Tibial nerve (tissue), 4 donors: ENCODE data around the gene VAT1L. TPM values are rescaled to one million over a fixed set of nuclear protein-coding genes. Genes with fewer than 3 reads are reported as not detected.

ENCODE experiments used
- DNase-seq, 2 donors: peaks; one replicate each; pipeline ENCODE4 v3.0.0-alpha.2; 2019; ENCODE audit warnings: low spot score in 2 of 2
- H3K27ac ChIP-seq, 4 donors: fragments of 200-600 bp; sonication (generic) in 3 of 4; one replicate each; pipeline ENCODE4 v1.5.1; 2017 to 2019; ENCODE audit warnings: mild to moderate bottlenecking in 1 of 4
- H3K27me3 ChIP-seq, 2 donors: fragments of 200-600 bp; sonication (generic) in 1 of 2; one replicate each; pipeline versions ENCODE4 v1.5.1 to v1.6.0; 2017 to 2019
- H3K36me3 ChIP-seq, 3 donors: fragments of 200-600 bp; sonication (generic); one replicate each; pipeline ENCODE4 v1.5.1; 2018 to 2019
- H3K4me1 ChIP-seq, 4 donors: fragments of 200-600 bp; sonication (generic) in 3 of 4; one replicate each; pipeline ENCODE4 v1.5.1; 2017 to 2019
- H3K4me3 ChIP-seq, 4 donors: fragments of 200-600 bp; sonication (generic) in 3 of 4; one replicate each; pipeline ENCODE4 v1.5.1; 2017 to 2019; ENCODE audit warnings: mild to moderate bottlenecking in 1 of 4, moderate library complexity in 1 of 4
- H3K9me3 ChIP-seq, 4 donors: fragments of 200-600 bp; sonication (generic) in 3 of 4; one replicate each; pipeline ENCODE4 v1.5.1; 2017 to 2019
- EP300 ChIP-seq, 2 donors: sonication (generic); formaldehyde crosslinking; IDR thresholded peaks; one replicate each; pipeline ENCODE4 v1.6.1; 2017; ENCODE audit warnings: antibody characterized with exemption in 2 of 2, mild to moderate bottlenecking in 1 of 2
- POLR2A ChIP-seq, 2 donors: fragments of 450-650 bp; IDR thresholded peaks; one replicate each; pipeline ENCODE4 v1.6.1; 2017; ENCODE audit warnings: antibody characterized with exemption in 2 of 2, mild to moderate bottlenecking in 2 of 2, moderate library complexity in 2 of 2
- WGBS, 2 donors: methylation state at CpG; one replicate each; pipeline ENCODE4 v1.1.5; 2018; 5-methylcytosine and 5-hydroxymethylcytosine counted together
- total RNA-seq, 4 donors: library from RNA; depleted of rRNA; stranded (reverse); fragments of >200 nt; gene quantifications; one replicate each; pipeline ENCODE4 v1.1.0, GENCODE V29; 2016
- TF ChIP-seq, protein P1 (sequence below), 5 experiments: fragments of 200-600 bp in 3 of 5; fragments of 450-650 bp in 2 of 5; sonication (generic) in 3 of 5; IDR thresholded peaks; one replicate each; pipeline ENCODE4 v1.5.1; 2016 to 2019; ENCODE audit warnings: antibody characterized with exemption in 5 of 5, mild to moderate bottlenecking in 3 of 5, moderate library complexity in 2 of 5

Gene VAT1L
- total RNA-seq, 4 donors from 2014 or later, result 7.2 to 21.6 (median 19.5) TPM

DNA sequence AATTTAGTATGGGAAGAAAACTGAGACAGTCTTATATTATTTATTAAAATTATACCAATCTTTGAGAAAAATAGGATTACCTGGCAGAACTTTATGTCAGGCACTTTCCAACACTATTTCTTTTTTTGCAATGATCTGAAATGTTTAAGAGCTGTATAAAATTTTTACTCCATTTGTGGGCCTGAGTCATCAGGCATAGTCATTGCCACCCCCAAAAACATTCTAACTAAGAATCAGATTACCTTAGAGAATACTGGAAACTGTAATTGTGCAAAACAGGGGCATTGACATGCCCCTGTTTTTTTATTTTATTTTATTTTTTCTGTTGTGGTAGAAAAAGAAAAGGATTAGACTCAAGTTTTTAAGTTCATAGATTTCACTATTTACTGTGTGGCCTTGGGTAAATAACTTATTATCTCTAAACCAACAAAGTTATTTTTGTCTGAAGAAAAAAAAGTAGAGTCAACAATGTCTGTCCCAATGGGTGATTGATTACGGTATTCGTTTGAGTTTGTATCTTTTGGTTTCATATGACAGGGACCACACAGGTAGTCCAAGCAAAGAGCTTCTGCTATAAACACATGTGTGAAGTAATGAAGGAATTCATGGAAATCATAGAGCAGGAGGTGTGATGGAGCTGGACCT, 24.6 kb downstream of the VAT1L start:
- no peak overlapping the region for H3K27ac ChIP-seq
- no peaks in the 10 kb centered on the region for H3K36me3 ChIP-seq
- no peak for DNase-seq
- peaks cover 0 to 3% of the 10 kb centered on the region in 2 donors for H3K27me3 ChIP-seq
- no peak overlapping the region for H3K4me3 ChIP-seq
- no peaks in the 10 kb centered on the region for H3K4me1 ChIP-seq
- 67 to 73% methylated on average over 2 of the region's 2 CpGs for WGBS, 2 donors
- H3K9me3 ChIP-seq, result no peaks in the 10 kb centered on the region
- TF ChIP-seq EP300 (IDR thresholded peaks at IDR 0.05), result no peak
- no peak for TF ChIP-seq POLR2A (IDR thresholded peaks at IDR 0.05)
- TF ChIP-seq, protein P1, sequence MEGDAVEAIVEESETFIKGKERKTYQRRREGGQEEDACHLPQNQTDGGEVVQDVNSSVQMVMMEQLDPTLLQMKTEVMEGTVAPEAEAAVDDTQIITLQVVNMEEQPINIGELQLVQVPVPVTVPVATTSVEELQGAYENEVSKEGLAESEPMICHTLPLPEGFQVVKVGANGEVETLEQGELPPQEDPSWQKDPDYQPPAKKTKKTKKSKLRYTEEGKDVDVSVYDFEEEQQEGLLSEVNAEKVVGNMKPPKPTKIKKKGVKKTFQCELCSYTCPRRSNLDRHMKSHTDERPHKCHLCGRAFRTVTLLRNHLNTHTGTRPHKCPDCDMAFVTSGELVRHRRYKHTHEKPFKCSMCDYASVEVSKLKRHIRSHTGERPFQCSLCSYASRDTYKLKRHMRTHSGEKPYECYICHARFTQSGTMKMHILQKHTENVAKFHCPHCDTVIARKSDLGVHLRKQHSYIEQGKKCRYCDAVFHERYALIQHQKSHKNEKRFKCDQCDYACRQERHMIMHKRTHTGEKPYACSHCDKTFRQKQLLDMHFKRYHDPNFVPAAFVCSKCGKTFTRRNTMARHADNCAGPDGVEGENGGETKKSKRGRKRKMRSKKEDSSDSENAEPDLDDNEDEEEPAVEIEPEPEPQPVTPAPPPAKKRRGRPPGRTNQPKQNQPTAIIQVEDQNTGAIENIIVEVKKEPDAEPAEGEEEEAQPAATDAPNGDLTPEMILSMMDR (IDR thresholded peaks at IDR 0.05), result no peak

DNA sequence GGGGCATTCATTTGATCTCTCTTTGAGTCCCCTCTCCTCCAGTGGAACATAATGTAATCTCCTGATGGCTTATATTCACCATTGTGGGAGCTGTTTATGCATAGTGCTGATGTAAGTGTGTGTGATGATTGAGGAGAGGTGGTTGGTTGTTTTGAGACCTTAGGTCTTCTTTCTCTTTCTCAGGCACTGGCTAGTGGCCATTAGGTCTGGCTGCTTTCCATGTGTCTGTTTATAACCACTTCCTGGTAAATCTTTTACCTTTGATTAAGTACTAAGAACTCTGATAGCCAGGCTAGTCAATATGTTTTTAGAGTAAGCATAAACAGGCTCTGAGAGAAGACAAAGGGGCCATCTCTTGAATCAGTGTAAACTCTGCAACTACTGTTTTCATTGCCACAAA, 27.9 kb downstream of the VAT1L start:
- no peaks in the 10 kb centered on the region for H3K9me3 ChIP-seq
- peaks cover 0 to 3% of the 10 kb centered on the region in 2 donors for H3K27me3 ChIP-seq
- TF ChIP-seq POLR2A (IDR thresholded peaks at IDR 0.05) (no peak), EP300 (IDR thresholded peaks at IDR 0.05) (no peak)
- TF ChIP-seq, protein P1 (IDR thresholded peaks at IDR 0.05), result no peak
- no peak overlapping the region for H3K27ac ChIP-seq
- H3K4me3 ChIP-seq, result no peak overlapping the region
- no peaks in the 10 kb centered on the region for H3K4me1 ChIP-seq
- H3K36me3 ChIP-seq, result no peaks in the 10 kb centered on the region
- no peak for DNase-seq

DNA sequence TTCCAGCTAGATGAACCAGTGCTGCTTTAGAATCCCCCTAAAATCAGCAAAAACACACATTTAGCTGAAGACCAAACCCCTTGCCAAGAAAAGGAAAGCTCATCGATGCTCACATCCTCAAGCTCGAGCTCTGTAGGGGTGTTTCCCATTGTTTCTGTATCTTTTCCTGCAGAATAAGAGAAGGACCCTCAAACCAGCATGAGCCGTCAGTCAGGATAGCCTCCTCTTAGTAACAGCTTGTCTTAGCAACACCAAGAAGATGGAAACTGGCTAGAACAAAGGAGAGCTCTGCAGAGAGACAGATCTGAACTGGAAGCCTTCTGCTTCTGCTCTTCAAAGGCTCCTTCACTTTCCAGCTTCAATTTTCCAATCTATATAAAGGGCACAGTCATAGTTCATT, 32.0 kb downstream of the VAT1L start:
- WGBS, 2 donors, result 60 to 67% methylated on average over 3 of the region's 3 CpGs
- Histone ChIP-seq H3K4me3 (no peak overlapping the region), H3K4me1 (no peaks in the 10 kb centered on the region), H3K27ac (no peak overlapping the region), H3K9me3 (no peaks in the 10 kb centered on the region), H3K36me3 (no peaks in the 10 kb centered on the region), H3K27me3 (no peaks in the 10 kb centered on the region)
- DNase-seq, result no peak
- TF ChIP-seq EP300 (IDR thresholded peaks at IDR 0.05), result no peak
- TF ChIP-seq POLR2A (IDR thresholded peaks at IDR 0.05), result no peak
- TF ChIP-seq, protein P1 (IDR thresholded peaks at IDR 0.05), result no peak

DNA sequence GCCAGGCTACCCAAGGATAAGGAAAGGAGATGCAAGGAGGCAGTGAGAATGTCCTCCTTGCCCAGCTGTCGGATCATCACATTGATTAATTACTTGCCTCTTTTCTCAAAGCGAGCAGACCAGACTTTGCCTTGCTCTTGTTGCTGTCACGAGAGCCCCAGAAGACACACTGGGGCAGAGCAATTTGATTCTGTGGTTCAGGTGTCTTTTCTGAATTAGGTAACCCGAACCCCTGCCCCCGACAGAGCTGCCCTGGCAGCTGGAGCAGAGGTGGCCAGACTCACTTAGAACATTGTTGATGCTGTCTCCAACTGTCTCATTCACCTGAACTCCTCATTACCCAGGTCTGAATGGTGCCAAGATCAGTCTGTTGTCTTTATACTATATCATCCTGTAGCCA, 34.3 kb downstream of the VAT1L start:
- TF ChIP-seq, protein P1 (IDR thresholded peaks at IDR 0.05), result no peak
- TF ChIP-seq EP300 (IDR thresholded peaks at IDR 0.05), result no peak
- TF ChIP-seq POLR2A (IDR thresholded peaks at IDR 0.05), result no peak
- peak overlapping the region in 1 of 4 donors; percentile 32 for H3K27ac ChIP-seq
- no peaks in the 10 kb centered on the region for H3K9me3 ChIP-seq
- no peaks in the 10 kb centered on the region for H3K27me3 ChIP-seq
- no peaks in the 10 kb centered on the region for H3K36me3 ChIP-seq
- 66 to 74% methylated on average over 5 of the region's 5 CpGs for WGBS, 2 donors
- H3K4me3 ChIP-seq, result no peak overlapping the region
- DNase-seq, result no peak
- no peaks in the 10 kb centered on the region for H3K4me1 ChIP-seq

DNA sequence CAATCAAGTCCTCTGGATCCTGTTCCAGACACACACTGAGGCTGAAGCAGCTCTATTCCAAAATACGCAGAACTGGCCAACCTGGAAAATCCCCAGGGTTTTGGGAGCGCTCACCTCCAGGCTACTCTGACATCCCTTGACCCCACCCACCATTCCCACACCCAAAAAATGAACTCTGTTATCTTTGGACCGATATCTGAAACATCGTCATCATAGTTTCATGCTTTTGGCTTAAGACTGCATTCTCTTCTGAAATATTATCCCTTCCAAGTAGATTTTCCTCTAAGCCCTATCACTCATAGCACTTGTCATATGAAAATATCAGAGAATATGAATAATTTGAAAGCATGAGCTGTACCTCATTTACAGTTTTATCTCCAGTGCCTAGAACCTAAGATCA, 34.7 kb downstream of the VAT1L start:
- Histone ChIP-seq H3K4me3 (no peak overlapping the region), H3K27ac (no peak overlapping the region), H3K27me3 (no peaks in the 10 kb centered on the region), H3K4me1 (no peaks in the 10 kb centered on the region), H3K36me3 (no peaks in the 10 kb centered on the region), H3K9me3 (no peaks in the 10 kb centered on the region)
- no peak for DNase-seq
- TF ChIP-seq, protein P1 (IDR thresholded peaks at IDR 0.05), result no peak
- peak in 1 of 2 donors; percentile 23 for TF ChIP-seq EP300 (IDR thresholded peaks at IDR 0.05)
- no peak for TF ChIP-seq POLR2A (IDR thresholded peaks at IDR 0.05)
- WGBS, 2 donors, result 60 to 64% methylated on average over 4 of the region's 4 CpGs
